Upper lobe of left lung (tissue), 6 donors: ENCODE results near the gene PPP5C. TPM values are rescaled to one million over a fixed set of nuclear protein-coding genes. Genes with fewer than 3 reads are reported as not detected.

Experiments
- ATAC-seq, 2 donors: fragments of 200-7000 bp; cut with Tn5 transposase; one replicate each; pipeline ENCODE4 v1.9.1; 2022; ENCODE audit warnings: mild to moderate bottlenecking in 2 of 2, moderate library complexity in 2 of 2; ENCODE audit not compliant: low FRiP score in 2 of 2
- DNase-seq, 2 donors: peaks; one replicate each; pipeline ENCODE4 v3.0.0-alpha.2; 2019 to 2020
- H3K27ac ChIP-seq, 4 donors: fragments of 200-600 bp; sonication (generic); one replicate each; pipeline ENCODE4 v1.5.1; 2016 to 2019
- H3K27me3 ChIP-seq, 4 donors: fragments of 200-600 bp; sonication (generic); one replicate each; pipeline ENCODE4 v1.5.1; 2017 to 2019
- H3K36me3 ChIP-seq, 4 donors: fragments of 200-600 bp; sonication (generic); one replicate each; pipeline ENCODE4 v1.5.1; 2016 to 2019
- H3K4me1 ChIP-seq, 4 donors: fragments of 200-600 bp; sonication (generic); one replicate each; pipeline ENCODE4 v1.5.1; 2018 to 2019
- H3K4me3 ChIP-seq, 4 donors: fragments of 200-600 bp; sonication (generic); one replicate each; pipeline ENCODE4 v1.5.1; 2017 to 2019; ENCODE audit warnings: mild to moderate bottlenecking in 2 of 4, moderate library complexity in 1 of 4
- H3K9me3 ChIP-seq, 4 donors: fragments of 200-600 bp; sonication (generic); one replicate each; pipeline ENCODE4 v1.5.1; 2018 to 2019
- EP300 ChIP-seq, 4 donors: sonication (generic); formaldehyde crosslinking; IDR thresholded peaks; one replicate each; pipeline ENCODE4 v1.5.1; 2017; ENCODE audit warnings: antibody characterized with exemption in 4 of 4, control low read depth in 2 of 4
- POLR2A ChIP-seq, 4 donors: fragments of 450-650 bp; IDR thresholded peaks; one replicate each; pipeline ENCODE4 v1.5.1; 2016 to 2017; ENCODE audit warnings: antibody characterized with exemption in 4 of 4, mild to moderate bottlenecking in 2 of 4
- POLR2AphosphoS5 ChIP-seq, 2 donors: sonication (generic); formaldehyde crosslinking; IDR thresholded peaks; one replicate each; pipeline ENCODE4 v1.5.1; 2017; ENCODE audit warnings: antibody characterized with exemption in 2 of 2
- WGBS, 2 donors: methylation state at CpG; one replicate each; pipeline ENCODE4 v1.1.5; 2017 to 2018; 5-methylcytosine and 5-hydroxymethylcytosine counted together
- total RNA-seq, 6 donors: library from RNA; depleted of rRNA in 4 of 6; stranded (reverse); fragments of >200 nt in 4 of 6; gene quantifications; one replicate each; pipeline versions ENCODE4 v1.1.0 to v1.2.1, GENCODE V29; 2016 to 2021
- TF ChIP-seq, protein P1 (sequence below), 6 experiments: fragments of 450-650 bp in 4 of 6; fragments of 200-600 bp in 2 of 6; sonication (generic) in 2 of 6; IDR thresholded peaks; one replicate each; pipeline ENCODE4 v1.5.1; 2016 to 2019; ENCODE audit warnings: antibody characterized with exemption in 6 of 6
- donor health status: DM: no; HTN: no; CAD: no; lungs with moderate emphysema.
- donor health status: DM: no; HTN: yes; CAD: no; lungs with severe emphysema.

Gene PPP5C
- total RNA-seq, 6 donors from 2014 or later, result 54.7 to 120 (median 66.0) TPM

GRCh38 chr19:46407856-46408663 lies 61.2 kb downstream of the PPP5C start:
- peak overlapping the region in 3 of 4 donors; percentile 26 to 56 (median 48) for H3K27ac ChIP-seq
- H3K4me3 ChIP-seq, result peak overlapping the region in 1 of 4 donors; percentile 22
- WGBS, 2 donors, result 30 to 33% methylated on average over 18 to 23 of the region's 23 CpGs
- ATAC-seq (no peak), DNase-seq (no peak)
- H3K9me3 ChIP-seq, result no peaks in the 10 kb centered on the region
- TF ChIP-seq, protein P1, sequence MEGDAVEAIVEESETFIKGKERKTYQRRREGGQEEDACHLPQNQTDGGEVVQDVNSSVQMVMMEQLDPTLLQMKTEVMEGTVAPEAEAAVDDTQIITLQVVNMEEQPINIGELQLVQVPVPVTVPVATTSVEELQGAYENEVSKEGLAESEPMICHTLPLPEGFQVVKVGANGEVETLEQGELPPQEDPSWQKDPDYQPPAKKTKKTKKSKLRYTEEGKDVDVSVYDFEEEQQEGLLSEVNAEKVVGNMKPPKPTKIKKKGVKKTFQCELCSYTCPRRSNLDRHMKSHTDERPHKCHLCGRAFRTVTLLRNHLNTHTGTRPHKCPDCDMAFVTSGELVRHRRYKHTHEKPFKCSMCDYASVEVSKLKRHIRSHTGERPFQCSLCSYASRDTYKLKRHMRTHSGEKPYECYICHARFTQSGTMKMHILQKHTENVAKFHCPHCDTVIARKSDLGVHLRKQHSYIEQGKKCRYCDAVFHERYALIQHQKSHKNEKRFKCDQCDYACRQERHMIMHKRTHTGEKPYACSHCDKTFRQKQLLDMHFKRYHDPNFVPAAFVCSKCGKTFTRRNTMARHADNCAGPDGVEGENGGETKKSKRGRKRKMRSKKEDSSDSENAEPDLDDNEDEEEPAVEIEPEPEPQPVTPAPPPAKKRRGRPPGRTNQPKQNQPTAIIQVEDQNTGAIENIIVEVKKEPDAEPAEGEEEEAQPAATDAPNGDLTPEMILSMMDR (IDR thresholded peaks at IDR 0.05), result no peak
- TF ChIP-seq POLR2A (IDR thresholded peaks at IDR 0.05), result no peak
- no peak for TF ChIP-seq EP300 (IDR thresholded peaks at IDR 0.05)
- TF ChIP-seq POLR2AphosphoS5 (IDR thresholded peaks at IDR 0.05), result no peak
- H3K4me1 ChIP-seq, result peaks cover 17 to 59% (median 31%) of the 10 kb centered on the region in 4 donors
- peaks cover 0 to 16% (median 8%) of the 10 kb centered on the region in 4 donors for H3K27me3 ChIP-seq
- no peaks in the 10 kb centered on the region for H3K36me3 ChIP-seq

- TF ChIP-seq POLR2AphosphoS5 (IDR thresholded peaks at IDR 0.05), result peak; percentile 22 to 27
- TF ChIP-seq EP300 (IDR thresholded peaks at IDR 0.05), result no peak
- no peak for TF ChIP-seq POLR2A (IDR thresholded peaks at IDR 0.05)
- TF ChIP-seq, protein P1 (IDR thresholded peaks at IDR 0.05), result no peak
- H3K4me1 ChIP-seq, result peaks cover 17 to 60% (median 30%) of the 10 kb centered on the region in 4 donors
- WGBS, 2 donors, result 1 to 22% methylated on average over 11 of the region's 11 CpGs
- no peaks in the 10 kb centered on the region for H3K36me3 ChIP-seq
- H3K9me3 ChIP-seq, result no peaks in the 10 kb centered on the region
- peaks cover 0 to 18% (median 9%) of the 10 kb centered on the region in 4 donors for H3K27me3 ChIP-seq
- ATAC-seq (peak; percentile 50 to 71), DNase-seq (peak; percentile 77 to 92)
- H3K4me3 ChIP-seq, result peak overlapping the region in 1 of 4 donors; percentile 22
- peak overlapping the region in 3 of 4 donors; percentile 26 to 56 (median 48) for H3K27ac ChIP-seq
These were observed 61.8 kb downstream of the PPP5C start for GRCh38 chr19:46408664-46409039.

DNA sequence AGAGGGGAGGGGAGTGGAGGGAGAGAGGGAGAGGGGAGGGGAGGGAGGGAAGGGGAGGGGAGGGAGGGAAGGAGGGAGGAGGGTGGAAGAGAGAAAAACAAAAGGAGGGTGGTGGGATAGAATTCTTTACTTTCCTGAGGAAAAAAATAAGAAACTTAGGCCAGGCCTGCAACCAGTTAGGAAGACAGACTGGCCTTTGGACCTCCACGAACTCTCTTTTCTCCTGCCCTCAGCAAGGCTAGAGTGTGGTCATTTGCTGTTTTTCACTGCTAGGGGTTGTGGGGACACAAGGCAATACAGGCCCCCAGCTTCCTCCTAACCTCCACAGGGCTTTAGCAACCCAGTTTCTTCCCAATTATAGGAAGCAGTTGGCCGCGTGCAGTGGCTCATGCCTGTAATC lies 62.3 kb downstream of the PPP5C start:
- peak overlapping the region in 2 of 4 donors; percentile 26 to 58 for H3K27ac ChIP-seq
- peaks cover 0 to 18% (median 9%) of the 10 kb centered on the region in 4 donors for H3K27me3 ChIP-seq
- TF ChIP-seq POLR2A (IDR thresholded peaks at IDR 0.05) (no peak), EP300 (IDR thresholded peaks at IDR 0.05) (no peak), POLR2AphosphoS5 (IDR thresholded peaks at IDR 0.05) (no peak)
- TF ChIP-seq, protein P1 (IDR thresholded peaks at IDR 0.05), result no peak
- H3K4me1 ChIP-seq, result peaks cover 11 to 59% (median 24%) of the 10 kb centered on the region in 4 donors
- no peaks in the 10 kb centered on the region for H3K36me3 ChIP-seq
- DNase-seq, result no peak
- whole genome bisulfite sequencing, 2 donors, result 76 to 80% methylated on average over 3 of the region's 3 CpGs
- H3K9me3 ChIP-seq, result no peaks in the 10 kb centered on the region
- no peak for ATAC-seq
- H3K4me3 ChIP-seq, result no peak overlapping the region

DNA sequence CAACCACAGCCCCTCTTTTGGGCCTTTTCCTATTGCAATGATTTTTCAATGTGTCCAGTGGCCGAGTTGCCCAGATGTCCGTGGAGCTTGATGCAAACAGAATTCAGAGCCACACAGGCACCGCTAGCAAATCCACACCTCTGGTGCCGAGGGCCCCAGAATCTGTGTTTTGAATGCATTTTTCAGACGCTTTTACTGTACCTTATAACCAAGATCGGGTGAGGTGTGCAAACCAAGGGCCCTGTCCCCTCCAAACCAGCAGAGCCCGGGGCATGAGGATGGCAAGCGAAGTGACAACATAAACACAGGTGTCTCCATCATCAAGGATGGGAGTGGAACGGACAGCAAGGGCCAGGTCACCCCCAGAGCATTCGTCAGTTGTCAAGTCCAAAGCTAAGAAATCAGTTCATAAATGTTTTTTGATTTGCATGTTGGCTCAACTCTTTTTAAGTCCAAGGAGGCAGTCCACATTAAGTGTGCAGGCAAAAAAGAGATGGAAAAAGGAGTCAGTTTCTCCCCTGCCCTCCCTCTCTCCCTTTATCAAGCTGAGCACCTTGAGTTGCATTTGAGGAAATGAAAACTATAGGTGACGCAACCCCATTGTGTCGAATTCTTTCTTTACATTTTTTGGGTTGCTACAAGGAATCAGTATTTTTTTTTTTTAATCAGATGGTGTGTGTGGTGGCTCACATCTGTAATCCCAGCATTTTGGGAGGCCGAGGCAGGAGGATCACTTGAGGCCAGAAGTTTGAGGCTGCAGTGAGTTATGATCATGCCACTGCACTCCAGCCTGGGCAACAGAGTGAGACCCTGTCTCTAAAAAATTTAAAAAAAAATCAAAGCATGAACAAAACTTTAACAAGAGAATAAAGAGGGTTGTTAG lies 63.6 kb downstream of the PPP5C start:
- 77 to 79% methylated on average over 13 of the region's 13 CpGs for WGBS, 2 donors
- TF ChIP-seq EP300 (IDR thresholded peaks at IDR 0.05) (no peak), POLR2A (IDR thresholded peaks at IDR 0.05) (no peak), POLR2AphosphoS5 (IDR thresholded peaks at IDR 0.05) (no peak)
- TF ChIP-seq, protein P1 (IDR thresholded peaks at IDR 0.05), result no peak
- Histone ChIP-seq H3K4me3 (peak overlapping the region in 2 of 4 donors; percentile 41 to 56), H3K36me3 (no peaks in the 10 kb centered on the region), H3K9me3 (no peaks in the 10 kb centered on the region), H3K27me3 (peaks cover 0 to 17% (median 7%) of the 10 kb centered on the region in 4 donors), H3K27ac (no peak overlapping the region), H3K4me1 (peaks cover 4 to 46% (median 14%) of the 10 kb centered on the region in 4 donors)
- DNase-seq (no peak), ATAC-seq (no peak)
